SK-N-MC (cell line): ENCODE results near the gene PHACTR3.

Experiments used
- EZH2 ChIP-seq: fragments of 200-600 bp; sonication (generic); IDR thresholded peaks from one replicate; pipeline ENCODE4 v1.6.1; 2017; ENCODE audit warnings: antibody characterized with exemption
- POLR2AphosphoS5 ChIP-seq: IDR thresholded peaks from 2 replicates; pipeline ENCODE4 v1.6.1; 2012; ENCODE audit warnings: mild to moderate bottlenecking, low read depth, low read length, borderline replicate concordance

- TF ChIP-seq EZH2 (no peak), POLR2AphosphoS5 (no peak)
Observed at GRCh38 chr20:59782986-59783640, 178.8 kb downstream of the PHACTR3 start.
